ENCODE measurements around the gene PSME3IP1. TPM values are rescaled to one million over a fixed set of nuclear protein-coding genes. Genes with fewer than 3 reads are reported as not detected.
A peak's percentile ranks its signal among the peaks of the same experiment; 100 is the strongest.

The PSME3IP1 gene
- total RNA-seq, 2 donors from 2014 or later = 26.7 to 32.9 TPM

- ATAC-seq (peak; percentile 3), DNase-seq (peak; percentile 34 to 46 (median 36))
- H3K27me3 ChIP-seq = no peaks in the 10 kb centered on the region
- peak overlapping the region; percentile 88 to 90 for H3K4me3 ChIP-seq
- TF ChIP-seq CTCF (IDR thresholded peaks at IDR 0.05) = no peak
- TF ChIP-seq POLR2A (IDR thresholded peaks at IDR 0.05) = peak in 2 of 3 donors; percentile 39 to 49
- no peaks in the 10 kb centered on the region for H3K36me3 ChIP-seq (replicated peaks in 1 of 2; ENCODE audit: insufficient read depth in 1 of 2, low read depth in 2 of 2)
- intact Hi-C loops (cut with DNase I) = no loop called here
- 1% methylated on average over 26 to 28 of the region's 28 CpGs for WGBS, 2 donors
- H3K27ac ChIP-seq = peak overlapping the region; percentile 89 to 95 (median 94)
- peaks cover 43% of the 10 kb centered on the region for H3K4me1 ChIP-seq
- no peaks in the 10 kb centered on the region for H3K9me3 ChIP-seq
Observed at GRCh38 chr16:57186872-57187854, 1.3 kb upstream of the PSME3IP1 start.

GRCh38 chr16:57185446-57185944 is 344 bp downstream of the PSME3IP1 start:
- Histone ChIP-seq H3K27ac (peak overlapping the region; percentile 72 to 94 (median 88)), H3K9me3 (no peaks in the 10 kb centered on the region), H3K36me3 (replicated peaks in 1 of 2; ENCODE audit: insufficient read depth in 1 of 2, low read depth in 2 of 2) (no peaks in the 10 kb centered on the region), H3K27me3 (no peaks in the 10 kb centered on the region), H3K4me3 (peak overlapping the region; percentile 81 to 91), H3K4me1 (peaks cover 33% of the 10 kb centered on the region)
- DNase-seq (peak; percentile 60 to 65 (median 63)), ATAC-seq (peak; percentile 25)
- intact Hi-C loops (cut with DNase I) = no loop called here
- 0% methylated on average over 20 to 37 of the region's 37 CpGs for whole genome bisulfite sequencing, 2 donors
- peak in 2 of 7 experiments; percentile 8 to 33 for TF ChIP-seq CTCF (IDR thresholded peaks at IDR 0.05)
- no peak for TF ChIP-seq POLR2A (IDR thresholded peaks at IDR 0.05)

- ATAC-seq = no peak
- H3K27ac ChIP-seq = peak overlapping the region; percentile 72 to 94 (median 88)
- no peaks in the 10 kb centered on the region for H3K27me3 ChIP-seq
- WGBS, 2 donors = 7 to 8% methylated on average over 14 to 15 of the region's 15 CpGs
- intact Hi-C loops (cut with DNase I) = no loop called here
- H3K9me3 ChIP-seq = no peaks in the 10 kb centered on the region
- H3K36me3 ChIP-seq (replicated peaks in 1 of 2; ENCODE audit: insufficient read depth in 1 of 2, low read depth in 2 of 2) = no peaks in the 10 kb centered on the region
- H3K4me1 ChIP-seq = peaks cover 29% of the 10 kb centered on the region
- peak in 1 of 4 donors; percentile 19 for DNase-seq
- H3K4me3 ChIP-seq = peak overlapping the region; percentile 81 to 91
- no peak for TF ChIP-seq CTCF (IDR thresholded peaks at IDR 0.05)
- TF ChIP-seq POLR2A (IDR thresholded peaks at IDR 0.05) = no peak
Observed at GRCh38 chr16:57184887-57185445, 873 bp downstream of the PSME3IP1 start.

- DNase-seq = no peak
- Histone ChIP-seq H3K27me3 (no peaks in the 10 kb centered on the region), H3K36me3 (replicated peaks in 1 of 2; ENCODE audit: insufficient read depth in 1 of 2, low read depth in 2 of 2) (no peaks in the 10 kb centered on the region), H3K4me1 (peaks cover 31% of the 10 kb centered on the region), H3K27ac (no peak overlapping the region), H3K4me3 (no peak overlapping the region), H3K9me3 (no peaks in the 10 kb centered on the region)
- no peak for ATAC-seq
- TF ChIP-seq POLR2A (IDR thresholded peaks at IDR 0.05) = no peak
- TF ChIP-seq CTCF (IDR thresholded peaks at IDR 0.05) = no peak
- intact Hi-C loops (cut with DNase I) = no loop called here
- 94 to 96% methylated on average over 4 of the region's 4 CpGs for whole genome bisulfite sequencing, 2 donors
Observed at GRCh38 chr16:57184113-57184512, 1.7 kb downstream of the PSME3IP1 start.

Data from body of pancreas (tissue), 4 donors.